COR-L47 (cell line): ENCODE data around the gene NSRP1.
A peak's percentile ranks its signal among the peaks of the same experiment; 100 is the strongest.
"Not testable (repeated sequence)": the region's sequence is repeated elsewhere in the genome, so short reads cannot be mapped to it uniquely, and the experiment has no call there.

Experiments used
- DNase-seq: peaks from one replicate; lab custom pipeline; 2025; lab: John Stamatoyannopoulos, UW

NSRP1 gene, protein sequence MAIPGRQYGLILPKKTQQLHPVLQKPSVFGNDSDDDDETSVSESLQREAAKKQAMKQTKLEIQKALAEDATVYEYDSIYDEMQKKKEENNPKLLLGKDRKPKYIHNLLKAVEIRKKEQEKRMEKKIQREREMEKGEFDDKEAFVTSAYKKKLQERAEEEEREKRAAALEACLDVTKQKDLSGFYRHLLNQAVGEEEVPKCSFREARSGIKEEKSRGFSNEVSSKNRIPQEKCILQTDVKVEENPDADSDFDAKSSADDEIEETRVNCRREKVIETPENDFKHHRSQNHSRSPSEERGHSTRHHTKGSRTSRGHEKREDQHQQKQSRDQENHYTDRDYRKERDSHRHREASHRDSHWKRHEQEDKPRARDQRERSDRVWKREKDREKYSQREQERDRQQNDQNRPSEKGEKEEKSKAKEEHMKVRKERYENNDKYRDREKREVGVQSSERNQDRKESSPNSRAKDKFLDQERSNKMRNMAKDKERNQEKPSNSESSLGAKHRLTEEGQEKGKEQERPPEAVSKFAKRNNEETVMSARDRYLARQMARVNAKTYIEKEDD

DNA sequence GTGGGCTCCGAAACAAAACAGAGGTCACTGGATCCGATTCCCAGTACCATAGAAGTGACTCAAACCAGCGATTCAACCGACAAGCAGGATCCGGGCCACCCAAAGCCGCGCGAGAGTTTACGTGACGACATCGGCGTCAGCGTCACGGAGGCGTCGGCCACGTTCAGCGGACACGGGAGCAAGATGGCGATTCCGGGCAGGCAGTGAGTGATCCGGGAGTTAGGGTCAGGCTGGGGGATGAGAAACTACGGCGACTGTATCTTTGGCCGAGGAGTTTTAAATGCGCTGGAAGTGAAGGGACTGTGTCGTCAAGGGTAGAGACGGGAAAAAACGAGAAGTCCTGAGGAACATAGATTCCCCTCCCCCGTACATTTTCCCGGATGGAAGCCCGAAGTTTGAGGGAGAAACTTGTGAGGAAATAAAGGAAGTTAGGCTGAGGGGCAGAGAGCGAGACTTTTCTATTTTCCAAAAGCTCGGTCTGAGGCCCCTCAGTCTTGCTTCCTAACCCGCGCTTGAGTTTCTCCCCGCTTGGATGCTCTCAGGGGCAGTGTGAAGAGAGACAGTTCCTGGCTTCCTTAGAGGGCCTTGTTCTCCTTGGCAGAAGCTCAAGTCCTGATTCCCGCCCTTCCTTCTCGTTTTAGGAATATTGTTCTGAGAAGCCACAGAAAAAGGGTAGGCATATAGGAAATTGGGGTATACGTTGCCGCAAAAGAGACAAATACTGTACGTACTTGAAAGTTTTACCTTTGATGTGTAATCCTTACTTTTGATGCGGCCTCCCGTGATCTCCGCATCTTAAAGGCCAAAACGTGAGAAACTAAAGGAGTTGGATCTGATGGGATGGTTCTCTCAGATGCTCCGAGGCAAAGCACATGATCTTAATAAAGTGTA is at the start of gene NSRP1:
Gene NSRP1, plus strand, starts transcription at position 156 of the 891 bp plus-strand sequence. Its CDS starts 28 bp downstream, at position 184.
- DNase-seq = peak; percentile 86

DNA sequence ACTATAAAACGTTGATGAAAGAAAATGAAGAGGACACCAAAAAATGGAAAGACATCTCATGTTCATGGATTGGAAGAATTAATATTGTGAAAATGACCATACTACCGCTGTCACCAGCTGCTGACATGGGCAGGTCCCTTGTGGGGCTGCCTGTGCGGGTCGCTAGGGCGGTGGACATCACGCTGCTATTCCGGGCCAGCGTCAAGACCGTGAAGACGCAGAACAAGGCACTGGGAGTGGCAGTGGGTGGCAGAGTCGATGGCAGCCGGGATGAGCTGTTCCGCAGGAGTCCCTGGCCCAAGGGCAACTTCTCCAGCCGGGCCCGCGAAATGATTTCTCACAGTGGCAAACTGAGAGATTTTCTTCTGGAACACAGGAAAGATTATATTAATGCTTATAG is 48.2 kb upstream of the NSRP1 start:
- no peak for DNase-seq

DNA sequence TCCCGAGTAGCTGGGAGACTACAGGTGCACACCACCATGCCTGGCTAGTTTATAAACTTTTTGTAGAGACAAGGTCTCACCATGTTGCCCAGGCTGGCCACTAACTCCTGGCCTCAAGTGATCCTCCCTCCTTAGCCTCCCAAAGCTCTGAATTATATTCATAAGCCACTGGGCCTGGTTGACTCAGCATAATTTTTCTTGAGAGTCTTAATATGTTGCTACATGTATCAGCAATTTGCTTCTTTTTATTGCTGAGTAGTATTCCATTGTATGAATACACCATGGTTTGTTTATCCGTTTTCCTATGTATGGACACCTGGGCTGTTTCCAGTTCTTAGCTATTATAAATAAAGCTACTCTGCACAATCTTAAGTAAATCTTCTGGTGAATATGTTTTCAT is 42.4 kb upstream of the NSRP1 start:
- no peak for DNase-seq

- DNase-seq = no peak
Measured at GRCh38 chr17:30074730-30075129, 41.9 kb upstream of the NSRP1 start.

DNA sequence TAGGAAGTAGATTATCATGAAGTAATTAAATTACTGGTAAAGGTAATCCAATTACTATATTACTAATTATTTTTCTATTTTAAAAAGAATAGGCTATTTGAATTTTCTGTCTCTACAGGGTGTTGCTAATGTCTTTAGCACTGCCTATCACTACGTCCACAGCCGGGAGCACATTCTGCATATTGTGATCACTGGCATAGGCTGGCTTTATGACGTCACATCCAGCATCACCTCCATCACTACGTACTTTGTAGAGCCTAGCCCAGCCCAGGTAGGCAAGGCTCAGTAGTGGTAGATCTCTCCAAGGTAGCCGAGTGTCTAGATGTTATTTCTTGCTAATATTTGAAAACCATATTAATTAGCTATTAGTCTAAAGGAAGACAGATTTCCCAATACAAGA is 33.8 kb upstream of the NSRP1 start:
- DNase-seq = no peak

- DNase-seq = no peak
Measured at GRCh38 chr17:30084788-30085187, 31.8 kb upstream of the NSRP1 start.

GRCh38 chr17:30086896-30087295 is 29.7 kb upstream of the NSRP1 start:
- no peak for DNase-seq

DNA sequence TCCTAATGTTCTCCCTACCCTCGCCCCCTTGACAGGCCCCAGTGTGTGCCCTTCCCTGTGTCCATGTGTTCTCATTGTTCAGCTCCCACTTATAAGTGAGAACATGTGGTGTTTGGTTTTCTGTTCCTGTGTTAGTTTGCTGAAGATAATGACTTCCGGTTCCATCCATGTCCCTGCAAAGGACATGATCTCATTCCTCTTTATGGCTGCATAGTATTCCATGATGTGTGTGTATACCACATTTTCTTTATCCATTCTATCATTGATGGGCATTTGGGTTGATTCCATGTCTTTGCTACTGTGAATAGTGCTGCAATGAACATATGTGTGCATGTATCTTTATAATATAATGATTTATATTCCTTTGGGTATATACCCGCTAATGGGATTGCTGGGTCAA is 29.2 kb upstream of the NSRP1 start:
- not testable (repeated sequence) for DNase-seq

- DNase-seq = no peak
Measured at GRCh38 chr17:30091121-30091670, 25.4 kb upstream of the NSRP1 start.

- DNase-seq = no peak
Measured at GRCh38 chr17:30091771-30092170, 24.8 kb upstream of the NSRP1 start.

DNA sequence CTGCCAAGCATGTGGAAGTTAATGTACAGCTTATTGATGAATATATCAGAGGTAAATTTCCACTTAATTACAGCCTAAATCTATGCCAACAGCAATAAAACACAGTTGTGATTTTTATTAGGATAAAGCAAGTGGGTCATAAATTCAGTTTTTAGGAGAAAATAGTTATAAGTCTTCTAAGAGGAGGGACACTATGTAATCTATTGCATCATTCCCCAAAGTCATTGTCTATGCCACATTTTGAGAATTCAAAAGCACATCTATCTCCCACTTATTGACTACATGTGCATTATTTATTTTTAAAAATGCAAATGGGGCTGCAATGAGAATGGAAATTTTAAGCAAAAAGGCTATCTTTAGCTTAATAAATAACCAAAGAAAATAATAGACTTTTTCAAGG is 23.7 kb upstream of the NSRP1 start:
- DNase-seq = no peak

GRCh38 chr17:30093463-30094147 is 23.0 kb upstream of the NSRP1 start:
- DNase-seq = peak; percentile 20

GRCh38 chr17:30095507-30096244 is 20.9 kb upstream of the NSRP1 start:
- peak; percentile 38 for DNase-seq

DNA sequence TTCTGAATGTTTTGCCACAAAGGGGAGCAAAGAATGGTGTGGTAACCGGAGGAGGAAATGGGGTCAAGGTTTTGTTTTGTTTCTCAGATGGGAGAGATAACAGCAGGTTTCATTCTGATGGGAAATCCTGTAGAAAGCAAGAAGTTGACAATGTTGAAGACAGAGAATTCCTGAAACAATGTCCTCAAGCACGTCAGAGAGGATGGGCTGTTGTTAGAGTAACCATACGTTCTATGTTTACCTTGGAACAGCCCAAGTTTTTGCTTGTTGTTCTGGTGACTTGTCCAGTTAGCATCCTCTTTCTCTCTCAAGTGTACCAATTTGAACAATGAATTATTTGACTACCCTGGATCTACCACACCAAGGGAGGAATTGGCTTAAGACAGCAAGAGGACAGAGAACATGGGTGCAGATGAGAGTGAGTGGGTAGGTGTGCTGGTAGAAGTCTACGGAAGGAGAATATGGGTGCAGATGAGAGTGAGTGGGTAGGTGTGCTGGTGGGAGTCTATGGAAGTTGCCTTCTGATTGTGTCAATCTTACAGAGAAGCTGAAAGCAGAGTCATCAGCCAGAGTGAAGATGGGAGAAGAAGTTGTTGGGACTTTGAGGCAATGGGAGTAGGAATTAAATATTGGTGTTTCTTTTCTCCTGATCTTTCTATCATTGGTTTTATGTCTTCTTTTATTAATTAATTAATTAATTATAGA is 14.8 kb upstream of the NSRP1 start:
- DNase-seq = no peak

DNA sequence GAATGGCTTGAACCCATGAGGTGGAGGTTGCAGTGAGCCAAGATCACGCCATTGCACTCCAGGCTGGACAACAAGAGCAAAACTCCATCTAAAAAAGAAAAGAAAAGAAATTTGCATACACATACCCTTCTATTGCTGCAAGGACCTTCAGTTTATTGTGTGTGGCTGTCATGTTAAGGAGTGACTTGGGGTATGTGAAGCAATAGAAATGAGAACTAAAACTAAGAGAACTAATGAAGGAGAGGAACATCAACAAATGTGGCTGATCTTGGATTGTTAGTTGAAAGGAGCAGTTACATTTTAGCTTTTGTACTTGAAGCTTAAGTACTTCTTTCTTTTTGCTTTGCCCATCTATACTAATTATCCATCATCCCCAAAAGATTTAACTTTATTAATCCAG is 12.7 kb upstream of the NSRP1 start:
- DNase-seq = no peak

- DNase-seq = peak; percentile 93
Measured at GRCh38 chr17:30104575-30105339, 11.9 kb upstream of the NSRP1 start.

GRCh38 chr17:30112794-30113193 is 3.8 kb upstream of the NSRP1 start:
- DNase-seq = no peak

DNA sequence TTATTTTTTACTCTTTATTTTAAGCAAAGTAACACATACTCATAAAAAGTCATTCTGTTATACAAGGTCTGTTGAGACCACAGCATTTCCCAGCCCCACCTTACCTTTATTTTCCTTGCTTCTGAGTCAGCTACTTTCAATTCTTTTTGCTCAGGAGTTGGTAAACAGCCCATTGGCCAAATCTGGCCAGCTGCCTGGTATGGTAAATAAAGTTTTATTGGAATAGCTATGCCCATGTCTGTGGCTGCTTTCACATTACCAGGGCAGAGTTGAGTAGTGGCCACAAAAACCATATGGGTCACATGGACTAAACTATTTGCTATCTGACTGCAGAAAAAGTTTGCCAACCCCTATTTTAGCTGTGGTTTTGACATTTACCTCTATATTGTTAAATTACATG is 3.4 kb upstream of the NSRP1 start:
- DNase-seq = no peak

DNA sequence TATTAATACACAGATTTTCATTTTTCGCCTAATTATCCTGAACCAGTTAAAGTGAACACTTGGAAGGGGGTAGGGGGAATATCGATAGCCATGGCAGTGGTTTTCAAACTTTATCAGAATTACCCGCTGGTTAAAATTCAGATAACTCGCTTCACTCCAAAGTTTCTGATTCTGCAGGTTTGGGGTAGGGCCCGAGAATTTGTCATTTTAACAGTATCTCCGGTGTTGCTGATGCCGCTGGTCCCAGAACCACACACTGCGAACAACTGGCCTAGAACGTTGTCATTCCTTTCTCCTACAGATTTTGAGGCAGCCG is 313 bp upstream of the NSRP1 start:
- no peak for DNase-seq

- no peak for DNase-seq
Measured at GRCh38 chr17:30117675-30118081, 1.1 kb downstream of the NSRP1 start.
